Measurements from ENCODE around the gene ADRA2A.

ADRA2A gene

GRCh38 chr10:111110771-111111170 lies 33.9 kb downstream of the ADRA2A start:
- DNase-seq: no peak

DNA sequence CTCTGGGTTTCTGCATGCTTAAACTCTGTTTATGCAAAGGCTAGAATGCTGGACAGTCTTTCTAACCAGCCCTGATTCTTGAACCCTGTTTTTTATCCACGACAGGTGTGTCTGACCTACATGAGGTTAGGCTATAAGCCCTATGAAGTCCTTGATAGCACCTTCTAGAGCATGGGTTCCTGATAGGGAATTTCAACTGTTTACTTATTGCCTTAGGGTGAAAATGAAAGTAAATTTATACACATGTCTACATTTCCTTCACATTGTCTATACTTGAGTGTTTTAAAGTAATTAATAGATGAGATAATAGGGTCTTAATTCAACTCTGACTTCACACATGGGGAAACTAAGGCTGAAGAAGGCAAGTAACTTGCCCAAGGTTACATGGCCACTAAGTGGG lies 35.5 kb downstream of the ADRA2A start:
- no peak for DNase-seq

DNA sequence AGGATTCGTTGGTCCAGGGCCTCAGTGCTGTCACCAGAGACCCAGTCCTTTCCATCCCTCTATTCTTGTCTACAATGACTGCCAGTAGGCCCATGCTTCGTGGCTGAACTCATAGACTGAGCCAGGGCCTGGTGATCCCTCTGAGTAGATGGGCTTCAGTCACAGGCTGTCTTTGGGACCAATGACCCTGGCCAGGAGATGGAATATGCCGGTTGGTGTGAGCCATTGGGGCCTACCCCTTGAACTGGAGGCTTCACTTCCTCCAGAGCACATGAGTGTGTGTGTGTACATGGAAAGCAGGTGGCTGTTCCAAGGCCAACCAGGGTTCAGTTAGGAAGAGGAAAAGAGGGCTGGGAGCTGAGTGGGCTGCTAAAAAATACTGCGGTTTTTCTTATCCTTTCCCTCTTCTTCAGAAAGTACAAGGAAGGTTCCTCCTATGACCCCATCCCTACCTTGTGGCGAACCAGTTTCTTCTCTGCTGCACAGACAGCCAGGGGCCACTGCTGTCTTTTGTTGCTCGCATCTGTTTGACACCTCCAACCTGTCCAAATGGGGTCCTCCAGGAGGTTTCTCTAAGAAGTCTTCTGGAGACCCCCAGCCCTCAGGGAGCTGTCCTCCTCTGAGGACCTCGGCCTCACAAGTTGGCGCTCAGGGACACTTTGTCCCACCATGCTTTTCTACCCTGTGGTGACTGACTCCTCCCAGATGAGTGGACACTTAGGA lies 36.6 kb downstream of the ADRA2A start:
- no peak for DNase-seq

- no peak for DNase-seq
These were observed 37.3 kb downstream of the ADRA2A start for GRCh38 chr10:111113961-111114757.

DNA sequence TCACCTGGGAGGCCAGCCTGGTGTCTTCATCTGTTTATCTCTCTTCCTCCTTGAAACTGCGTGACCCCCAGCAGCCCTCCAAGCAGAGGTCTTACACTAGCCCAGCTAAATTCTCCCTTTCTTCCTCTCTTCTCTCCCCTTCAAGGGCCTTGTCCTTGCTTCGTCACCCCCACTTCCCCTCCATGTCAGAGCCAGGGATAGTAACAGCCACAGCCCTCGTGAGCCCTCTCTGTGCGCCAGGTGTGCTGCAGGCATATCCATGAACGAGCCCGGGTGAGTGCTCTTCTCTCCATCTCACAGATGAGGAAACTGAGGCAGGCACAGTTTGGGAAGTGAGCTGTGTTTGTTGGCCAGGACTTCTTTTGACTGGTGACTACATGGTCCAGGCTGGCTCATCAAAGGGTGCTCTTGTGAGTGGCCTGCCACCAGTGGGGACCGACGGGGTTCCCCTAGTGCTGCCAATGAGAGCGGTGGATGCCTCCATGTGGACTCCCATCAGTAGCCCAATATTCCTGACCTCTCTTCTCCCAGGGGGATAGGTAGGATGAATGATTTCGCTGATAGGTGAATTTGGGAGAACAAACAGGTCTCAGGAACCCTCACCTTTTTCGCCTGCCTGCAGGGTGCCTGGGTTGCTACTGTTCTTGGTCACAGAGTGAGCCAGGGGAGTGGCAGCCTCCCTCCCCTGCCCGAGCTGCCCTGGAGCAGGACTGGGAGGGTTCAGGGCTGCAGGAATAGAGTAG lies 38.1 kb downstream of the ADRA2A start:
- no peak for DNase-seq

GRCh38 chr10:111116211-111116610 lies 39.4 kb downstream of the ADRA2A start:
- DNase-seq: no peak

- DNase-seq: no peak
These were observed 40.1 kb downstream of the ADRA2A start for GRCh38 chr10:111116762-111117445.

DNA sequence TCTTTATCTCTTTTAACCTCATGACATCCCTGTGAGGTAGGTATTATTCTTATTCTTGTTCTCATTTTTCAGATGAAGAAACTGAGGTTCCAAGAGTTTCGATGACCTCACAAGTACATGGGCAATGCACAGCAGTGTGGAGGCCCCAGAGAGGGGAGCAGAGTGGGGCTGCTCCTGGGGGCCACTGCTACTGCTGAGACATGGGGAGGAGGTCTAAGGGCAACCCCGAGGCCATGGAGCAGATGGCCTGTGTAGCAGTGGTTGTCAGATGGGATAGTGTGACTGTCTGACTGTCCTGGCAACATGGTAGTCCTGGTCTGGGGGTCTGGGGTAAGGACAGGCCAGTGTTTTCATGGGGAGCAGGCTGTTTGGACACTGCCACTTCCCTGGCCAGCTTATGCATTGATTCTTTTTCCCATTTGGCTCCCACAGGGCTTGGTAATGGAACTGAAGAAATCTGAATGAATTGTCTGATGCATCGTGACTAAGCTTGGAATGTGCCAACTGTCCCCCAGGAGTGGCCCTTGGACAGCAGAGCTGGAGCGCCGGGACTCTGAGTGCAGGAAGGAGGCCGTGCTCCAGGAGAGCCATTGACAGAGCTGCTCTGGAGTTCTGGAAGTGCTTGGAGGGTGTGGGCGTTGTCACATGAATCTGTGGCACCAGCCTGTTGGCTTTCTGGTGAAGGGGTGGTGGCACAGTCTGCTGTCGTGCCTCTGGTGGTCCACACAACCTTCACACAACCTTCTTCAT lies 40.9 kb downstream of the ADRA2A start:
- no peak for DNase-seq

DNA sequence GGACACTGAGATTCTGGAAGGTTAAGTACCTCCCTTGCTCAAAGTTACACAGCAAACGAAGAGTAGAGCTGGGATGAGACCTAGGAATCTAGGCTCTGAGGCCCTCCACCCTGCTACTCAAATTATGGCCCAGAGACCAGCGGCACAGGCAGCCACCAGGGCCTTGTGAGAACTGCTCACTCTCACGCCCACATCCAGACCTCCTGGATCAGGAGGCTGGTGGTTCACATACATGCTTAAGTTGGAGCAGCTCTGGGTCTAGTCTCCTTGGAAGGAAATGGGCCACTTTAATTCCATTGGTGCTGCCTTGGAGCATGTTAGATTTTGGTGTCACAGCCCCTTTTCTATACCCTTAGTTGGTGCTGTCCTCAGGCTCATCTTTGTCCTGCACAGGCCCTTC lies 41.9 kb downstream of the ADRA2A start:
- no peak for DNase-seq

DNA sequence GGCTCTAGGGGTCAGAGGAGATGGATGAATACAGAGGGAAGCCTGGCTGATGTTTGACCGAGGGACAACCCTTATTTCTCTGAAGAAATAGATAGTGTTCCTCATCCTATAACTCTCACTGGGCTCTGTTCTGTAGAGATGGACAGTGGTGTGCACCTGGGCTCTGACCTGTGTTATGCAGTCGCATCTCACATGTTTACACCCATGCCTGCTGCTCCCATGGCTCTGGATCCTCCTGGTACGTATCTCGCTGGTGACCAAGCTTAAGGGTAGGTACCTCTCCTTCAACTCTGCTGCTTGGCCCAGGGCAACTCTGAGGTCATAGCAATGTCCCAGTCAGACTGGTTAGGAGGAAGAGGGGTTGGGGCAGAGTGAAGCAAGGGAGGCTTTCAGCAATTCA lies 42.8 kb downstream of the ADRA2A start:
- DNase-seq: no peak

DNA sequence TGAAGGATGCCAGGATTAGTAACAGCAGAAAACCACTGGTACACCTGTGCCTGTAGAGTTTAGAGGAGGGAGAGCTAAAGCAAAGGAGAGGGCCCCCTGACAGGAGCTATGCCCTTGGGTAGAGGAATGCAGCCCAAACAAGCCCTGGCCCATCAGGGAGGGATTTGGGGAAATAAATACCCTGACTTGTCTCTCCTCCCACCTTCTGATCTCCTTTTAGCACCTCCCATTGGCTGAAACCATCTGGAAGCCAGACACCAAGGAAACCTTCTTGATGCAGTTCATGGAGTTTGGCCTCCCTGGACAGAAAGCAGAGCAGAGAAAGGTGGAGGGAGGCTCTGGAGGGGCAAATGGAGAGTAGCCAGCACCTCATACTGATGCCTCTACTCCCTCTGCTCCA lies 45.3 kb downstream of the ADRA2A start:
- no peak for DNase-seq

GRCh38 chr10:111123883-111124282 lies 47.1 kb downstream of the ADRA2A start:
- DNase-seq: no peak

DNA sequence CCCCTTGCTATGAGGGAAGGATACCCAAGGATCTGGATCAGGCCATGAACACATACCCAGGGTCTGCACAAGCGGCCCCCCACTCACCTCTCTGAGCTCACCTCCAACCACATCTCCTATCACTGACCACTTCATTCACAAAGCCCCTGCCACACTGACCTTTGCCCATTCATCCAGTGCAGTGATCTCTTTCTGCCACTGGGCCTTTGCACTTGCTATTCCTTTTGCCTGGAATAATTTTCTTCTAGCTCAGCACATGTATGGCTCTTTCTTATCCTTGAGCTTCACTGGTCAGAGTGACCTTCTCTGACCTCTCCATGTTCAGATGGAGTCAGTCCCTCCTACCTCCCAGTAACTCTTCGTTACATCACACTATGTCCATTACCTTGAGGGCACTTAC lies 48.3 kb downstream of the ADRA2A start:
- DNase-seq: no peak

- DNase-seq: no peak
These were observed 49.2 kb downstream of the ADRA2A start for GRCh38 chr10:111126077-111126476.

DNA sequence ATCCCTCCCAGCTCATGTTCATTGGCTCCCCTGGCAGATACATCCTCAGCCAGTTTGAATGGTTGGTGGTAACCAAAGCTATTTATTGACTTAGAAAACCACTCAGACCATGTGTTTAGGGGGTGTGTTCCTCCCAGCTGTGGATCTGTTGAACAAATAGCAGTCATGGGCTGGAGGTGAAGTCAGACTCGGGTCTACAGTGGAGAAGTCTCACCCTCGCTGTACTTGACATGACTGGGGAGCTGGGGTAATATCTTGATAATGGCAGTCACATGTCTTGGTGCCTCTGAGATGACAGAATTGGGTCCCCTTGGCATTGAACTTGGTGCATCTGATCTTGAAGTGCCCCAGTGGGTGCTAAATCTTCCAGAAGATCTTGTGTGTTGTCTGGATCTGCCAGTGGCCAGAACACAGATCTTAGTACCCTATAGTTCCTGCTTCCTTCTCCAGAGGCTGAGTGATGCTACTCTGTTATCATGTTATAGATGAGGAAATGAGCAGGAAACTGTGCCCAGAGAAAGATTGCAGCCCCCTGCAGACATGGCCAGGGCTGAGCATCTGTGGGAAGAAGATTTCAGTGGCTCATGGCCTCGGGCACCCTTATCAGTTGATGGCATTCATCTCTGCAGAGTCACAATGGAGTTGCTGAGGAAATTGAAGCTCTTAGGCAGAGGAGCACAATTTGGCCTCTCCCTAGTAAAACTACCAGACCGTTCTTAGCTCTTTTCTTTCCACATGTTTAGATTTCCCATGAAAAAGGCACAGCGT lies 50.4 kb downstream of the ADRA2A start:
- no peak for DNase-seq

GRCh38 chr10:111128331-111129180 lies 51.7 kb downstream of the ADRA2A start:
- DNase-seq: no peak

- DNase-seq: no peak
These were observed 52.5 kb downstream of the ADRA2A start for GRCh38 chr10:111129363-111129762.

GRCh38 chr10:111130471-111130870 lies 53.6 kb downstream of the ADRA2A start:
- DNase-seq: no peak

Data from stimulated activated CD4-positive, alpha-beta T cell treated with anti-CD3 and anti-CD28 coated beads, Interleukin-2, amount 100 ng/mL, for 48 hours (primary cell).